Hindlimb muscle (tissue), 1 donor: Measurements from ENCODE around the gene MAP4K4. TPM values are rescaled to one million over a fixed set of nuclear protein-coding genes. Genes with fewer than 3 reads are reported as not detected.

ENCODE experiments used
- DNase-seq: peaks from one replicate; pipeline ENCODE4 v3.0.0-alpha.2; 2013
- polyA plus RNA-seq: library from polyadenylated mRNA; unstranded; fragments of 120-200 nt; gene quantifications from one replicate; pipeline ENCODE4 v1.2.1, GENCODE V29; 2013; ENCODE audit not compliant: insufficient read length

MAP4K4 gene
- polyA plus RNA-seq, 1 donor, result 152 TPM

- no peak for DNase-seq
These were observed 26.0 kb downstream of the MAP4K4 start for GRCh38 chr2:101723371-101724124.

DNA sequence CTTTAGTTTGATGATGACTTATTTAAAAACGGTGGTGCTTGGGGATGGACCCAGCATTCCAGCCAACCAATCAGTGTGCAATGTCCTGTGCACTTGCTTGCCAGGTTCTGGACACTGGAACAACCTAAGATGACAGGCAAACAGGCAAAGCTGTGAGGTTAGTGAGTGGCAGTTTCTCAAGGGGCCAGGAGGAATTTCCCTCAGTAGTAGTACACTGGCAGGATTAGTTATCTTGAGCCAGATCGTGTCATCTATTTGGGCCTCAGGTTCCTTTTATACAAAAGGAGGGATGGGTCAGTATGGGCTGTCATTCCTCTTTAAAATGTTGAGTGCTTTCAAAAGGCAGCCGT lies 26.6 kb downstream of the MAP4K4 start:
- DNase-seq, result no peak

- no peak for DNase-seq
These were observed 27.5 kb downstream of the MAP4K4 start for GRCh38 chr2:101725038-101725437.

DNA sequence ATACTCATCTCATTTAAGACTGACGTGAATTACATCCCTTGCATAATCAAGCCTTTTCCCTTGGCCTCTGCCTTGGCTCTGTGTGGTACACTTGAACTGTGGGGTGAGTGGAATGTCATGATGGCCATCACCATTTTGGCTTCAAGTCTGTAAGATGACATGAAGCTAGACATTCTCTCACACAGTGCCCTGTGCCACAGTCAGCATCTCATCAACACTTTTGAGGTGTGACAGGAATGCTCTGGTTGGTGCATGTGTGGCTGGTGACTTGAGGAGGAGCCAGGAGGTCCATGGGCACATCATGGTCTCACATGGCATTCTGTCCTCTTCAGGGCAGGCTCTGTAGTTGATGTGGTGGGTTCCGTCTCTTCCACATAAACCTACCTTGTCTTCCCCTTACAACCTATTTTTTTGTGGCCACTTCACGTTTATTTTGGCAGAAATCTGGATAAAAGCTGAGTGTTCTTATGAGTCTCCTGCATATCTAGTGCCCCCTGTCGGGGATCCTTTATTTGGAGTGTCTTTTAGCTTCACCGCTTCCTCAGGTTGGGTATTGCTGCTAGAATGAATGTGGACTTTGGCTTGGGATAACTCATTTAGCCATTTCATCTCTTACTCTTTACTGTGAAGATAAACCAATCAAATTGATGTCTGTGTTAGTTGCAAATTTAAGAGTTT lies 28.1 kb downstream of the MAP4K4 start:
- DNase-seq, result no peak

GRCh38 chr2:101728865-101729264 lies 31.4 kb downstream of the MAP4K4 start:
- DNase-seq, result no peak

- DNase-seq, result no peak
These were observed 32.1 kb downstream of the MAP4K4 start for GRCh38 chr2:101729521-101730190.

GRCh38 chr2:101731221-101732054 lies 33.9 kb downstream of the MAP4K4 start:
- no peak for DNase-seq

- DNase-seq, result no peak
These were observed 34.7 kb downstream of the MAP4K4 start for GRCh38 chr2:101732199-101732598.

- no peak for DNase-seq
These were observed 35.3 kb downstream of the MAP4K4 start for GRCh38 chr2:101732773-101733256.

GRCh38 chr2:101733257-101733993 lies 35.9 kb downstream of the MAP4K4 start:
- DNase-seq, result no peak

GRCh38 chr2:101734505-101735165 lies 37.1 kb downstream of the MAP4K4 start:
- DNase-seq, result no peak

DNA sequence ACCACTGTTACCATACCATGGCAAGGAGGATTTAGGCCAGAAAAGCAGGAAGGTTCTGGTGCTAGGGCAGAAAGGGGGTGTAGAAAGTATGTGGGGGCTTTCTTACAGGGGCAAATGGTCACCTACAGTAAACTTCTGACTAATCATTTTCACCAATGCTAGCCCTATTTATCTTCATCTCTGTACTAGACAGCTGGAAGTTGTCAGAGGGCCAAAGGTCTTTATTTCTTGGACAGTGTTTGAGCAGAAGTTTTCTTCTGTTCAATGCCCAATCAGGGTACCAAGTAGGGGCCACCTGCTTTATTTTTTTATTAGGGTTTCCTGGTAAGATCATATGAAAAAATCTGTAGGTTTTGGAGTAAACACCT lies 37.6 kb downstream of the MAP4K4 start:
- DNase-seq, result no peak

DNA sequence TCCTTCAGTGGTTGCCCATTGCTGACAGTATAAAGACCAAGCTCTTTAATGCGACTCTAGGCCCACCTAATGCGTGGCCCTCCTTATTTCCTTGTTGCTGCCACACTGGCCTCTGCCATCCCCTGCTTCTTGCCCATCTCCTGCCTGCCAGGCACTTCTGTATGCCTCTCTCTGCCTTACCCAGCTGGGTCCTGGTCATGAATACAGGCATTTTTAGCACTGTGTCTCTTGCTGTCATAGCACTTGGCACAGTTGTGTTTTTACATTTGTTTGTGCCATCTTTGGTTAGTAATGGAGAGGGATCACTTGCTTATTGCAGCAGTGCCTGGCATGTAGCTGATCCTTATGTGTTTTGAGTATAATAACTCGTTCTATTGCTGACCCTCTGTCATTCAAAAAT lies 38.7 kb downstream of the MAP4K4 start:
- no peak for DNase-seq

GRCh38 chr2:101736861-101737291 lies 39.4 kb downstream of the MAP4K4 start:
- DNase-seq, result no peak

GRCh38 chr2:101737478-101738255 lies 40.2 kb downstream of the MAP4K4 start:
- no peak for DNase-seq

GRCh38 chr2:101738649-101739048 lies 41.1 kb downstream of the MAP4K4 start:
- DNase-seq, result no peak

DNA sequence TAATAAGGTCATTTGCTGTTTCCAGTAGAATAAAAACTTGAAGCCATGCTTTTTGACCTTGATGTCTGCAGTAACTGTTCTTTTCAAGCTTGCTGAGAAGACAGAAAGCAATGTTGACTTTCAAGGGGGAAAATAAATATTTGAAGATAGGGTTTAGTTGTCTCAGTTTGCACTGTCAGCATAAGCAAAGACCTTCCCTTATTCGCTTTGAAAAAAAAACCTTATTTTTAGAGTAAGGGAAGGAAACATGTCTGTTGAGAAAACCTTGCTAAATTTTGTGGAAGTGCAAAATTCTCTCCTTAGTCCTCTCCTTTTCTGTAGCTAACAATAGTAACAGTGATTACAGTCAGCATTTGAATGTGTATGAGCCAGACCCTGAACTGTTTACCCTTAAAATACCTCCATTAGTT lies 43.1 kb downstream of the MAP4K4 start:
- DNase-seq, result no peak

DNA sequence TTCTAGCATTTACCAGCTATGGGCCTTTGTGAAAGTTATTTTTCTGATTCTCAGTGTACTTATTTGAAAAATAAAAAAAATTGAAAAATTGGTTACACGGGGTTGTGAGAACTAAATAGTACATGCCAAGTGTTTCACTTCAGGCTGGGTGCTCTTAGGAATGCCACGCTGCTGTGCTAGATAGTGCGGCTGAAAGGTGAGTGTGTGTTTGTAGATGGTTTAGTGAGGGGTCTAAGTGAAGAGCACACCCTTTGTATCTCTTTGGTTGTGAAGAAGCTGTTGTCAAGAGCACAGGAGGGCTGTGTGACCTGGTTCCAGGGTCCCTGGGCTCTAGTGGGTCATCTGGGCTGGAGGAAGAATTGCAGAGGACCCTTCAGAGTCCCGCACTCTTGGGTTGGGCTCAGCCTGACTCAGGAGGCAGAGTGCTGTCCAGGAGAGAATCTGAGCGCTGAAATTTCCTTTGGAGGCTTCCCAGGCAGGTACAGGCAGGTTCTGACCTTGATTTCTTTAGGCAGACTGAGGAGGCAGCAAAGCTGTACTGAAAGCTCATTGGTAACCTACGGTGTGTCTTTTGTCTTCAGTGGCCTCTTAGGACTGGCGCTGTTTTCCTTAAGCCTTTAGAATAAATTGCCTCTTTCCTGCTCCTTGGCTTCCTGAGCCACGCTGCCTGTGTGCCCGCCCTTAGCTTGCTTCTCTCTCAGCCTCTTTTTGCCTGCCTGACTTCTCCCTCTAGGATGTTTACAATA lies 44.4 kb downstream of the MAP4K4 start:
- DNase-seq, result no peak

- no peak for DNase-seq
These were observed 45.0 kb downstream of the MAP4K4 start for GRCh38 chr2:101742547-101742946.

- DNase-seq, result no peak
These were observed 45.8 kb downstream of the MAP4K4 start for GRCh38 chr2:101743288-101743687.
